Dermis blood vessel endothelial cell (primary cell): ENCODE data around the gene B4GALNT1. TPM values are rescaled to one million over a fixed set of nuclear protein-coding genes. Genes with fewer than 3 reads are reported as not detected.
A peak's percentile ranks its signal among the peaks of the same experiment; 100 is the strongest.
"Not testable (repeated sequence)": the region's sequence is repeated elsewhere in the genome, so short reads cannot be mapped to it uniquely, and the experiment has no call there.

Source experiments
- DNase-seq: peaks from one replicate; pipeline ENCODE4 v3.0.0; 2010
- total RNA-seq: library from RNA; depleted of rRNA; stranded (reverse); fragments of >200 nt; gene quantifications from 2 replicates; pipeline ENCODE4 v1.2.3, GENCODE V29; 2014

The B4GALNT1 gene
- total RNA-seq, result 0.14 TPM in 1 of 2 replicates, not detected in the other

DNA sequence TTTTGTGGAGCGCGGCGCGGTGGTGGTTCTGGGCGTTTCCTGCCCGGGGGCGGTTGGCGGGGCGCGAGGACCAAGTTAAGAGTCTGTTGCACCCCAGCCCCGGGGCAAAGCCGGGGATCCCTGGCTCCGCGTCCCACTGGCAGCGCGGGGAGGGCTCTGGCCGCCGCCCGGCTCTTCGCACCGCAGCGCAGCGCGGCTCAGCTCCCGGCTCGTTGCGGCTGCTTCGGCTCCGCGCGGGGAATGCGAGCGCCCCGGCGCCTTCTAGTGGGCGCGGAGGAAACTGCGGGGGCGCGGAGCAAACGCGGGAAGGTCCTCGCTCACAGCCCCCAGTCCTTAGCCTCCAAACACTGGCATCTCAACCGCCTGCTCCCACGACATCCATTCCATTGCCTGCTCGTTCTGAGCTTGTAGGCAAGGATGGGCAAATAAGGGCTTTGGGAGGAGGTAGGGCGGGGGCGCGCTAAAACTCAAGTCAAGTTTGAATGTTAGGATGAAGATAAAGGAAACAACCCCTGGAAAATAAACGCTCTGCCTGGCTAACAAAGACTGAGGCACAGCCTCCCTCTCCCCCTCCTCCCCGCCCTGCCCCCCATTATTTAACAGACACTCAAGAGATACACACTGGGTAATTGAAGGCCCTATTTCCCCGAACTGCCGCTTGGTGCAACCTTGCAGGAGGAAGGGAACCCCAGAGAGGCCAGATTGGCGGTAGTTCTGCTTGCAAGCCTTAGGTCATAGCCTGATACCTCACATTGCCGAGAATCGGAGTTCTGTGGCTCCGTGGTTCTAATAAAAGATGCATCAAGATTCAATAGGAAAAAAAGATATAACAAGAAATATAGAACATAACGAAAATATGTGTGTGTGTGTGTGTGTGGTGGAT lies at the start of gene B4GALNT1:
Gene B4GALNT1 (minus strand): TSS at position 244 of the 883 bp plus-strand sequence. CDS start 1,069 bp downstream, outside the sequence.
- peak; percentile 70 for DNase-seq

DNA sequence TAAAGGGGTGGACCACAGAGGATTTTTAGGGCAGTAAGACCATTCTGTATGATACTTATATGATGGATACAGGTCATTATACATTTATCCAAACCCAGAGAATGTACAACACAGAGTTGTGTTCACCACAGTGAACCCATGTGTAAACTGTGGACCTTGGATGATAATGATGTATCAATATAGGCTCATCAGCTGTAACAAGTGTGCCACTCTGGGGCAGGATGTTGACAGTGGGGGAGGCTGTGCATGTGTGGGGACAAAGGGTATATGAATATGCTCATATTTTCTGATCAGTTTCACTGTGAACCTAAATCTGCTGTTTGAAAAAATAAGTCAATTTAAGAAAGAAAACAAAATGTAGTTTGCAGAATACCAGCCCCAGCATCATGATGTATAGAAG lies 46.7 kb upstream of the B4GALNT1 start:
- no peak for DNase-seq

GRCh38 chr12:57677947-57678346 lies 44.9 kb upstream of the B4GALNT1 start:
- not testable (repeated sequence) for DNase-seq

DNA sequence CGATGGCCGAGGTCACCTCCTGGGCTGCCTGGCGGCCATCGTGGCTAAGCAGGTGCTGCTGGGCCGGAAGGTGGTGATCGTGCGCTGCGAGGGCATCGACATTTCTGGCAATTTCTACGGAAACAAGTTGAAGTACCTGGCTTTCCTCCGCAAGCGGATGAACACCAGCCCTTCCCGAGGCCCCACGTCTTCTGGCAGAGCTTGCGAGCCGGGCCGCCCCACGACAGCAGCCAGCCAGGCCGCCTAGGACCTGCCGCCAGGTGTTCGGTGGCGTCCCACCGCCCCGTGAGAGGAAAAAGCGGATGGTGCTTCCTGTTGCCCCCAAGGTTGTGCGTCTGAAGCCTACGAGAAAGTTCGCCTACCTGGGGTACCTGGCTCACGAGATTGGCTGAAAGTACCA lies 41.7 kb upstream of the B4GALNT1 start:
- no peak for DNase-seq

DNA sequence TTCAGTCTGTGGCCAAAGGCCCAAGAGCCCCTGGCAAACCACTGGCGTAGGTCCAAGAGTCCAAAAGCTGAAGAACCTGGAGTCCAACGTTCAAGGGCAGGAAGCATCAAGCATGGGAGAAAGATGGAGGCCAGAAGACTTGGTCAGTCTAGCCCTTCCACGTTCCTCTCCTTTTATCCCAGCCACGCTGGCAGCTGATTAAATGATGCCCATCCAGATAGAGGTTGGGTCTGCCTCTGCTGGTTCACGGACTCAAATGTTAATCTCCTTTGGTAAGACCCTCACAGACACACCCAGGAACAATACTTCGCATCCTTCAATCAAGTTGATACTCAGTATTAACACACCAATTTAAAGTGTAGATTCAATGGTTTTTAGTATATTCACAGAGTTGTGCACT lies 39.8 kb upstream of the B4GALNT1 start:
- DNase-seq, result no peak

DNA sequence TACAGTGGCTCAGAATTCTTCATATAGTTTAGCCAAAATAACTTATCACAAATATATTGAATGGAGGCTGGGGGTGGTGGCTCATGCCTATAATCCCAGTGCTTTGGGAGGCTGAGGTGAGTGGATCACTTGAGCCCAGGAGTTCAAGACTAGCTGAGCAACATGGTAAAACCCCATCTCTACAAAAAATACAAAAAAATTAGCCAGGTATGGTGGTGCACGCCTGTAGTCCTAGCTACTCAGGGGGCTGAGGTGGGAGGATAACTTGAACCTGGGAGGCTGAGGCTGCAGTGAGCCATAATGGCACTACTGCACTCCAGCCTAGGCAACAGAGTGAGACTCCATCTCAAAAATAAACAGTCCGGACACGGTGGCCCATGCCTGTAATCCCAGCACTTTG lies 38.8 kb upstream of the B4GALNT1 start:
- DNase-seq, result not testable (repeated sequence)

- DNase-seq, result not testable (repeated sequence)
Observed at GRCh38 chr12:57669691-57670090, 36.7 kb upstream of the B4GALNT1 start.

DNA sequence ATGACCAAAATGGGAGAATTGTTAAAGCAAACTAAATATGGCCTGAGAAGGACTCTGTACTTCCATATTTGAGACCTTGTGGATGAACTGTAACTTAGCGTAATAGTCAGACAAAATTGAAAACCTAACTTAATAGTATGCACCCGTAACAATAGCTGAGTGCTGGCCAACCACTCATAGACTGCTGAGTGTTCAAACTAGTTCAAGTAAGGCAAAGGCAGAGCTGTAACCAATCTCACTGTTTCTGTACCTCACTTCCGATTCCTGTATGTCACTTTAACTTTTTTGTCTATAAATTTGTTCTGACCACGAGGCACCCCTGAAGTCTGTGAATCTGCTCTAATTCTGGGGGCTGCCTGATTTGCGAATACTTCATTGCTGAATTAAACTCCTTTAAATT lies 33.9 kb upstream of the B4GALNT1 start:
- DNase-seq, result no peak

- DNase-seq, result not testable (repeated sequence)
Observed at GRCh38 chr12:57665066-57665820, 32.2 kb upstream of the B4GALNT1 start.

DNA sequence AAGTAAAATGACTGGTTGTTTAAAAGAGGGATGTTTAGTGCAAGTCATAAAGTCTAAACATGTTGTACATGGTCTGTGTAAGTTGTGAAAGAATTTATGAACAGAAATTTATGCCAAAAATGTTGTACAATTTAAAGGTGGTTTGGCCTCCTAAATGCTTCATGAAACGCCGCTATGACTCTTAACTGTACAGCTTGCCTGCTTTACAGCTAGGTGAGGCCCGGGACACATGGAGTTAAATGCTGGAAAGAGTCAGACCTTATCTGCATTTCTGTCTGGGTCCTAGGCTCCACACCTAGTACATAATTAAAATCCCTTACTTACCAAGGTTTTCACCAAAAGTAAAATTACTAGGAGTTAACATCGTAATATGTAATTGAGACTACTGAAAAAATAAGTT lies 28.4 kb upstream of the B4GALNT1 start:
- no peak for DNase-seq

DNA sequence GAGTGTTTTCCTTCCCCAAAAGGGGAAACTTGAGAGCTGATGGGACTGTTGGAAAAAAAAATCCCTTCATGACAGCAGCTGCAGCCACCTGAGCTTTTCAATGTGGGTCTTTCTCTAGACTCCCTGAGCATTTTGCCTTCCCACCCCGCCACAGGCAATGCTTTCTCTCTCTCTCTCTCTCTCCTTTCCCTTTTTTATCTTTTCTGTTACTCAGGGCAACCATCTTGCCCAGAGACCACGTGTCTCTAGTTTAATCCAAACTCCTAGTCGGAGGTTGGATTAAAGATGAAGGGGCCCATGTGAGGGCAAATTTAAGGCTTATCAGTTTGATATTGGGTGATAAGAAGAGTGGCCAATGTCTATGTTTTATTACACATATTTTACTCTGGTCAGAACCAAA lies 25.9 kb upstream of the B4GALNT1 start:
- no peak for DNase-seq

DNA sequence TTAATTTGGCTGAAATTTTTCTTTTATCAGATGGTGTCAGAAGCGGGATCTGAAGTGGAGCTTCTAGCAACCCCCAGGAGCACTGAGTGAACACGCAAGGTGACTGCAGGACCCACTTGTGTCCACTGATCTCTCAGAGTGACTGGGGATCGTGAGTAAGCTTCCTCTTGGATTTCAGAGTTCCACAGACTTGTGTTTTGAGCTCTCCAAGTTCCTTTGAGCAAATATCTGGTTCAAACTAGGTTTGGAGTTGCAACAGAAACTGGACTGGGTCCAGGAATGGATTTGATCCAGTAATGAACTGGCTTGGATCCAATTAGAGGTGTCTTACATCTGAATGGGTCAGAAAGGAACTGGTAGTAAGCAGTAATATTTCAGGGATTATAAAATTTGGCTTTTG lies 24.7 kb upstream of the B4GALNT1 start:
- DNase-seq, result no peak

GRCh38 chr12:57656408-57656807 lies 23.4 kb upstream of the B4GALNT1 start:
- not testable (repeated sequence) for DNase-seq

DNA sequence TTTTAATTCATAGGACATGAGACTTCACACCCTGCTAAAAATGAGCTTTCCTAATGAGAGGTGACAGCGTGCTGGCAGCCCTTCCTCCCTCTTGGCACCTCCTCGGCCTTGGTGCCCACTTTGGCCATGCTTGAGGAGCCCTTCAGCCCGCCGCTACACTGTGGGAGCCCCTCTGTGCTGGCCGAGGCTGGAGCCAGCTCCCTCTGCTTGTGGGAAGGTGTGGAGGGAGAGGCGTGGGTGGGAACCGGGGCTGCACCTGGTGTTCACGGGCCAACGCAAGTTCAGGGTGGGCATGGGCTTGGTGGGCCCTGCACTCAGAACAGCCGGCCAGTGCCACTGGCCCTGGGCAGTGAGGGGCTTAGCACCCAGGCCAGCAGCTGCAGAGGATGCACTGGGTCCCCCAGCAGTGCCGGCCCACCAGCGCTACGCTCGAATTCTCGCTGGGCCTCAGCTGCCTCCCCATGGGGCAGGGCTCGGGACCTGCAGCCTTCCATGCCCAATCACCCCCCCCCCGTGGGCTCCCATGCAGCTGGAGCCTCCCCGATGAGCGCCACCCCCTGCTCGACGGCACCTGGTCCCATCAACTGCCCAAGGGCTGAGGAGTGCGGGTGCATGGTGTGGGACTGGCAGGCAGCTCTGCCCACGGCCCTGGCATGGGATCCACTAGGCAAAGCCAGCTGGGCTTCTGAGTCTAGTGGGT lies 22.7 kb upstream of the B4GALNT1 start:
- DNase-seq, result no peak

- no peak for DNase-seq
Observed at GRCh38 chr12:57654042-57654441, 21.0 kb upstream of the B4GALNT1 start.

DNA sequence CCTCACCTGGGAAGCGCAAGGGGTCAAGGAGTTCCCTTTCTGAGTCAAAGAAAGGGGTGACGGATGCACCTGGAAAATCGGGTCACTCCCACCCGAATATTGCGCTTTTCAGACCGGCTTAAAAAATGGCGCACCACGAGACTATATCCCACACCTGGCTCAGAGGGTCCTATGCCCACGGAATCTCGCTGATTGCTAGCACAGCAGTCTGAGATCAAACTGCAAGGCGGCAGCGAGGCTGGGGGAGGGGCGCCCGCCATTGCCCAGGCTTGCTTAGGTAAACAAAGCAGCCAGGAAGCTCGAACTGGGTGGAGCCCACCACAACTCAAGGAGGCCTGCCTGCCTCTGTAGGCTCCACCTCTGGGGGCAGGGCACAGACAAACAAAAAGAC lies 13.7 kb upstream of the B4GALNT1 start:
- not testable (repeated sequence) for DNase-seq

DNA sequence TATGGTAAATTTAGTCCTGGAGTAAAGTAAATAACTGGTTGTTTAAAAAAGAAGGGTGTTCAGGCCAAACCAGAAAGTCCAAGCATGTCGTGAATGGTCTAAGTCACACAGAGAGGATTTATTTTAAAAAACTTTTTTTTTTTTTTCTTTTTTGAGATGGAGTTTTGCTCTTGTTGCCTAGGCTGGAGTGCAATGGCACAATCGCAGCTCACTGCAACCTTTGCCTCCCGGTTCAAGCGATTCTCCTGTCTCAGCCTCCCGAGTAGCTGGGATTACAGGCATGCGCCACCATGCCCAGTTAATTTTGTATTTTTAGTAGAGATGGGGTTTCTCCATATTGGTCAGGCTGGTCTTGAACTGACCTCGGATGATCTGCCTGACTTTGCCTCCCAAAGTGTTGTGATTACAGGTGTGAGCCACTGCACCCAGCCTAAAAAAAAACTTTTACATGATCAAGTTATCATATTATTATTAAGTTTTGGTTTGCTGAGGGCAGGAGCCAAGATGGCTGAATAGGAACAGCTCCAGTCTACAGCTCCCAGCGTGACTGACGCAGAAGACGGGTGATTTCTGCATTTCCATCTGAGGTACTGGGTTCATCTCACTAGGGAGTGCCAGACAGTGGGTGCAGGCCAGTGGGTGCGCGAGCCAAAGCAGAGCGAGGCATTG lies 13.1 kb upstream of the B4GALNT1 start:
- peak; percentile 37 for DNase-seq

DNA sequence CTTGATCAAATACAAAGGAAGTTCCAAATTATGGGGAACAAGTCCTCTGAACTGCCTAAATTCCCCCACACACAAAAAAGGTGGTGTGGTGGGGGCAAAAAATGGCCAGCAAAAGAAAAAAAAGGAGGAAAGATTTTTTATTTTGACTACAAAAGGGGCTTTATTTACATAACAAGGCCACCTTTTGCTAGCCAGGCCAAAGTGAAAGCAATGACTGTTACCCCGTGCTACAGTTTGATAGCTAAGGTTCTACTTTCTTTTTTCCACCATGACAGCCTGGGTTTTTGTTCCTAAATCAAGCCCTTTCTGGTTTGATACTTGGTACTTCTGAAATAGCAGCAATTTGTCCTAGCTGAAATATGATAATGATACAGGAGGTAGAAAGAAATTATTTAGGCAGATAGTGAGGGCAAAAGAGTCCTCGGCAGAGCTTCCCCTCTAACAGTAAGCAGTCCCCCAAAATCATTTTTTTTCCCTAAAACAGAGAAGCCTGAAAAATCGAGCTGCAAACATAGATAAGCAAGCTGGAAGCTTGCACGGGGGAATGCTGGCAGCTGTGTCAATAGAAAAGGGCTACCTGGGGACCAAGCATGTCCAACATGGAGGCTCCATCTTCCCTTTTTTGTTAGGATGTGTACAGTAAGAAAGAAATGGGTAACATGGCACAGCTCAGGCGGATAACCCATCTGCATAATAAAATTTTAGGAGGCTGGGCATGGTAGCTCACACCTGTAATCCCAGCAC lies 8.9 kb upstream of the B4GALNT1 start:
- DNase-seq, result no peak

GRCh38 chr12:57640175-57641042 lies 7.4 kb upstream of the B4GALNT1 start:
- DNase-seq, result no peak

- no peak for DNase-seq
Observed at GRCh38 chr12:57638096-57638495, 5.1 kb upstream of the B4GALNT1 start.

- no peak for DNase-seq
Observed at GRCh38 chr12:57637364-57637763, 4.4 kb upstream of the B4GALNT1 start.
